GM18502 (cell line): ENCODE data around the gene IRGQ.
"Not testable (repeated sequence)": the region's sequence is repeated elsewhere in the genome, so short reads cannot be mapped to it uniquely, and the experiment has no call there.

Experiments used
- ATAC-seq: cut with Tn5 transposase; IDR thresholded peaks from one replicate; pipeline ENCODE4 v1.9.1; 2021; ENCODE audit warnings: mild to moderate bottlenecking; ENCODE audit not compliant: unreplicated experiment, poor library complexity

IRGQ gene

GRCh38 chr19:43547926-43548325 lies 48.0 kb downstream of the IRGQ start:
- not testable (repeated sequence) for ATAC-seq

GRCh38 chr19:43546581-43546980 lies 49.4 kb downstream of the IRGQ start:
- no peak for ATAC-seq

GRCh38 chr19:43545981-43546380 lies 50.0 kb downstream of the IRGQ start:
- no peak for ATAC-seq

GRCh38 chr19:43545276-43545675 lies 50.7 kb downstream of the IRGQ start:
- ATAC-seq = no peak

GRCh38 chr19:43544077-43544476 lies 51.9 kb downstream of the IRGQ start:
- ATAC-seq = no peak

- ATAC-seq = no peak
Measured at GRCh38 chr19:43541920-43542650, 53.8 kb downstream of the IRGQ start.

- ATAC-seq = no peak
Measured at GRCh38 chr19:43540381-43540780, 55.6 kb downstream of the IRGQ start.

GRCh38 chr19:43538922-43539321 lies 57.0 kb downstream of the IRGQ start:
- ATAC-seq = no peak

GRCh38 chr19:43534816-43535761 lies 60.8 kb downstream of the IRGQ start:
- ATAC-seq = no peak
